ENCODE data around the gene SNAP91.
"Not testable (repeated sequence)": the region's sequence is repeated elsewhere in the genome, so short reads cannot be mapped to it uniquely, and the experiment has no call there.

SNAP91 gene

GRCh38 chr6:83629908-83630307 lies 79.0 kb downstream of the SNAP91 start:
- DNase-seq, result not testable (repeated sequence)

GRCh38 chr6:83615025-83615999 lies 93.6 kb downstream of the SNAP91 start:
- peak; percentile 54 for DNase-seq

- DNase-seq, result no peak
Observed at GRCh38 chr6:83613378-83613777, 95.5 kb downstream of the SNAP91 start.

GRCh38 chr6:83609248-83609647 lies 99.7 kb downstream of the SNAP91 start:
- peak; percentile 29 for DNase-seq

- no peak for DNase-seq
Observed at GRCh38 chr6:83605517-83605916, 103.4 kb downstream of the SNAP91 start.

- DNase-seq, result no peak
Observed at GRCh38 chr6:83603551-83603950, 105.3 kb downstream of the SNAP91 start.

GRCh38 chr6:83601119-83601518 lies 107.8 kb downstream of the SNAP91 start:
- no peak for DNase-seq

- DNase-seq, result no peak
Observed at GRCh38 chr6:83600459-83600858, 108.4 kb downstream of the SNAP91 start.

- no peak for DNase-seq
Observed at GRCh38 chr6:83597511-83597910, 111.4 kb downstream of the SNAP91 start.

- DNase-seq, result no peak
Observed at GRCh38 chr6:83597051-83597450, 111.8 kb downstream of the SNAP91 start.

GRCh38 chr6:83594941-83595340 lies 114.0 kb downstream of the SNAP91 start:
- no peak for DNase-seq

- no peak for DNase-seq
Observed at GRCh38 chr6:83593395-83593785, 115.5 kb downstream of the SNAP91 start.

- no peak for DNase-seq
Observed at GRCh38 chr6:83592770-83593394, 116.0 kb downstream of the SNAP91 start.

- no peak for DNase-seq
Observed at GRCh38 chr6:83590416-83590815, 118.5 kb downstream of the SNAP91 start.

GRCh38 chr6:83589076-83589475 lies 119.8 kb downstream of the SNAP91 start:
- no peak for DNase-seq

GRCh38 chr6:83578057-83578456 lies 130.8 kb downstream of the SNAP91 start:
- DNase-seq, result no peak

- DNase-seq, result no peak
Observed at GRCh38 chr6:83574783-83575182, 134.1 kb downstream of the SNAP91 start.

GRCh38 chr6:83571663-83572185 lies 137.2 kb downstream of the SNAP91 start:
- not testable (repeated sequence) for DNase-seq

- no peak for DNase-seq
Observed at GRCh38 chr6:83558975-83559374, 149.9 kb downstream of the SNAP91 start.

GRCh38 chr6:83556871-83557270 lies 152.0 kb downstream of the SNAP91 start:
- DNase-seq, result no peak

- DNase-seq, result not testable (repeated sequence)
Observed at GRCh38 chr6:83551748-83552147, 157.2 kb downstream of the SNAP91 start.

GRCh38 chr6:83550482-83550881 lies 158.4 kb downstream of the SNAP91 start:
- DNase-seq, result not testable (repeated sequence)

- no peak for DNase-seq
Observed at GRCh38 chr6:83546636-83547035, 162.3 kb downstream of the SNAP91 start.

- no peak for DNase-seq
Observed at GRCh38 chr6:83539678-83540077, 169.2 kb downstream of the SNAP91 start.
